Fibroblast of skin of scalp (primary cell): ENCODE data around the gene BCAP29.

Source experiments
- DNase-seq: peaks from one replicate; pipeline ENCODE4 v3.0.0-alpha.2; 2013

The BCAP29 gene

DNA sequence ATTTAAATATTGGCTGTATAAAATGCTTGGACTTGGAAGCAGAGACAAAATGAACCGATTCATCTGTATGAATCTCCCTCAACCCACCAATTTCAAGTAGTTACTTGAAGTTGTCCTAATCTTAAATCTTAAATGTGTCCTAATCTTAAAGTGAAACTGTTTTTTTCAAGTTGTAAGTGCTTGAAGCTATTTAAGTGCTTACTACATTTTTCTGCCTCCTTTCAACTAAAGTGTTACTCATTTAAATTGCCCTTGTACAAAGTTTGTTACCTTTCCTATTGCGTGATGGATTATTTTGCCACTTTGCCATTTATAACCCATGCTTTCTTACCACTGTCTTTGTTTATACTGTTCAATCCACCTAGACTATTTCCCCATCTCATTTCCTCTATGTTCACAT is 2.8 kb downstream of the BCAP29 start:
- no peak for DNase-seq

- DNase-seq: no peak
These were observed 4.7 kb downstream of the BCAP29 start for GRCh38 chr7:107584716-107585115.

DNA sequence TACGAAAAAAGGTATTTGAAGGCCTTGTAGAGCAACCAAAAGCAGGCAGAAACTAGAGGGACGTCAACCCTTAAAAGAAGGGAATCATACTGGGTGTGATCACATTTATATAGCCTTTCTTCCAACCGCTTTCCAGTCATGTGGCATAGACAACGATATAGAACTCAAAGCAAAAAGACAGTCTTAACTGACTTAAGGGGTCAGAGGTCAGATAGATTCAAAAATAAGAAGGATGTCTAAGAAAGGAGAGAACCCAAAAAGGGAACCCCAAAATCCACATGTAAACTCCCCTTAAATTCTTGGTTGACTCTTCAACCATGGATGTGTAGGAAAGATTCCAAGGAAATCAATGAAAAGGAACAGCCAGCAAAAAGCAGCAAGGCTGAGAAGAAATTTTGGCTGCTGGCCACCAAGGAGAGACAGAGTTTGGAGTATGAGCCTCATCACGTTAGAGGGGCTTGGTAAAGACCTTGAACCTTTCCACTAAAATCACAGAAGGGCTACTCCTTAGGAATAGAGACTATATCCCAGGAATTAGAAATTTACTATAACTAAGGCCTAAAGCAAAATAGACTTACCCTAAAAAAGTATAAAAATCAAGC is 8.6 kb downstream of the BCAP29 start:
- DNase-seq: no peak

GRCh38 chr7:107591421-107591820 is 11.4 kb downstream of the BCAP29 start:
- no peak for DNase-seq

DNA sequence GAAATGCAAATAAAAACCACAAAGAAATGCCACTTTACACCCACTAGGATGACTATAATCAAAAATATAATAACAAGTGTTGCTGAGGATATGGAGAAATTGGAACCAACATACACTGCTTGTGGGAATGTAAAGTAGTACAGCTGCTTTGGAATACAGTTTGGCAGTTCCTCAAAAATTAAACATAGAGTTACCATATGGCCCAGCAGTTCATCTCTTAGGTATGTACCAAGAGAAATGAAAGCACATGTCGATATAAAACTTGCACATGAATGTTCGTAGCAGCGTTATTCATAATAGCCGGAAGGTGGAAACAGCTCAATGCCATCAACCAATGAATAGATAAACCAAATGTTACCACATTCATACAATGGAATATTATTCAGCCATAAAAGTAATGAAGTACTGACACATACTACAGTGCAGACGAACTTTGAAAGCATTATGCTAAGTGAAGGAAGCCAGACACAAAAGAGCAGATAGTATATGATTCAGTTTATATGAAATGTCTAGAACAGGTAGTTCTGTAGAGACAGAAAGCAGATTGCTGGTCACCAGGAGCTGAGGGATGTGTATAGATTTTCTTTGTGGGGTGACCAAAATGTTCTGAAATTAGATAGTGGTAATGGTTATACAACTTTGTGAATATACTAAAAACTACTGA is 12.4 kb downstream of the BCAP29 start:
- DNase-seq: peak; percentile 80

- DNase-seq: no peak
These were observed 13.0 kb downstream of the BCAP29 start for GRCh38 chr7:107593025-107593410.

GRCh38 chr7:107594961-107595737 is 15.1 kb downstream of the BCAP29 start:
- peak; percentile 84 for DNase-seq

DNA sequence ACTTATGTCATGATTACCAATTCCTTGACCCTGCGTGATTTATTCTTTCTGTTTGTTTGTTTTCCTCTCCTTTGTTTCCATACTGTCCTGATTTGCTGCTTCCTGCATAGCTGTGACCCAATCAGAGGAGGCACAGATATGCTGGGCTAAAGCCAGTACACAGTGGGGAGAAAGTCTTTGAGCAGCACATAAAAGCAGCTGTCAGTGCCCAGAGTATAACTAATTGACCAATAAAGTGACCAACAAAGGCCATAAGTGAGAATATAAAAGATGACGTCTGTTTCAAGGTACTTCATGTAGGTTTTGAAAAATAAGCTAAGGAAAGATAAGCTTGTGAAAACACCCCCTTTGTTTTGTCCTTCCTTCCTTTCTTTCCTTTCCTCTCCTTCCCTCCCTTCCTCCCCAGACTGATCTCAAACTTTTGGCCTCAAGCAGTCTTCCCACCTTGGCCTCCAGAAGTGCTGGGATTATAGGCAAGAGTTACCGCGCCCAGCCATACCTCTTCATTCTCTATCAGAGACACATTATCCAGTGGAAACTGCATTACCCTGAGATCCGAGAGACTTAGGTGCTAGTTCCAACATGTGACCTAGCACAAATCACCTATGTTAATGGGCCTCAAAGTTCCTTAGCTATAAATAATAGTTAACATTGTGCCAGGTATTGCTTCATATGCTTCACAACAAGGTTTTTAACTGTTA is 17.0 kb downstream of the BCAP29 start:
- DNase-seq: no peak

GRCh38 chr7:107597582-107597916 is 17.5 kb downstream of the BCAP29 start:
- DNase-seq: no peak

- DNase-seq: no peak
These were observed 17.9 kb downstream of the BCAP29 start for GRCh38 chr7:107597953-107598352.

GRCh38 chr7:107599262-107599661 is 19.2 kb downstream of the BCAP29 start:
- no peak for DNase-seq

- DNase-seq: no peak
These were observed 20.8 kb downstream of the BCAP29 start for GRCh38 chr7:107600816-107601215.

GRCh38 chr7:107605218-107605815 is 25.3 kb downstream of the BCAP29 start:
- no peak for DNase-seq

- no peak for DNase-seq
These were observed 26.3 kb downstream of the BCAP29 start for GRCh38 chr7:107606303-107606702.

DNA sequence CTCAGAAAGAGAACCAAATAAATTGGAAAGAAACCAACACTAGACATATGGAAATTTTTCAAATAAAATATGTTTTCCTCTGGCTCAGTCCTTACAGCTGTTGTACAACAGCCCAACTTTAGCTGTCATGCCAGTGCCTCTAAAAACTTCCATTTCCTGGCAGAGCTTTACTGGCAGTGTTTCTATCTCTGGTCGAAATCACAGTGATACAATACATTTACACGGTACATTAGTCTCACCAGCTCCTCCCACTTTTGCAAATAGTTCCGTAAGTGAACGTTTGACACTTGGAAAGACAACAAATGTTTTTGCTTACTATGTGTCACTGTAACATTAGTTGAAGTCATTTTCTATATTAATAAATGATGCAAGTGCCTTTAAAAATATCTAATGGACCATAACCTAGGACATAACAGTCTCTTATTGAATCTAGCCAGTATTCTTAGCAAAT is 29.8 kb downstream of the BCAP29 start:
- no peak for DNase-seq

DNA sequence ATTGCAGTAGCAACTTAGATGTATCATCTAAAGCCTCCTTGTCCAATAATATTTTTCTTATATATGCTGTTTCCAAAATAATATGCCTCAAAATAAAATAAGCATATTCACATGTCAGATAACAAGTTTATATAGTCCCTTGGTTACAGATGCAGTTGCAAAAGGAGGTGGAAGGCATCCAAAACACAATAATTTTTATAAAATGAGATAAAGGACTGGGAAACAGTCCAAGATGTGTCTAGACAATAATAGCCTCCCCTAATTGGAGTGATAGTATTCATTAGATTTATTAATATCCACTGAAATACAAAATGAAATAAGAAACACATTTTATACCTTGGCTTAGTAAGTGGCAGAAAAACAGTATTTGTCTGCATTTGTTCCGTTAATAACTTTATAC is 30.3 kb downstream of the BCAP29 start:
- DNase-seq: no peak

- no peak for DNase-seq
These were observed 33.4 kb downstream of the BCAP29 start for GRCh38 chr7:107613439-107613838.

GRCh38 chr7:107613948-107614347 is 33.9 kb downstream of the BCAP29 start:
- DNase-seq: peak; percentile 12

DNA sequence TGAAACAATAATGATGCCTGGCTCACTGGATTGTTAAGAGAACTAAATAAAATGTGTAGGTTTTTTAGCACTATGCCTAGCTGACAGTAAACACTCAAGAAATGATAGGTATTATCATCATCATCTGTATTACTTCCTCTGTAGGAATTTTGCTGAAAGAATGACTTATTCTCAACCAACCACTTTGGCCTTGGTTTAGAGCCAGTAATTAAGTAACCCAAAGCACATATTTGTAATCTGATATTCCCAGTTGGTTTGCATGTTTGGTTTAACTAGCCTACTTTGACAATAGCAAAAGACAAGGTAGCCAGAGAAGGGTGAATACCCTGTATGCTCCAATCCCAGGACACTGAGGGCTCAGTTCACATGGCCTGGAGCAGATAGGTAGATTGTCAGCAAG is 34.4 kb downstream of the BCAP29 start:
- DNase-seq: peak; percentile 69

- DNase-seq: no peak
These were observed 36.0 kb downstream of the BCAP29 start for GRCh38 chr7:107615910-107616680.

DNA sequence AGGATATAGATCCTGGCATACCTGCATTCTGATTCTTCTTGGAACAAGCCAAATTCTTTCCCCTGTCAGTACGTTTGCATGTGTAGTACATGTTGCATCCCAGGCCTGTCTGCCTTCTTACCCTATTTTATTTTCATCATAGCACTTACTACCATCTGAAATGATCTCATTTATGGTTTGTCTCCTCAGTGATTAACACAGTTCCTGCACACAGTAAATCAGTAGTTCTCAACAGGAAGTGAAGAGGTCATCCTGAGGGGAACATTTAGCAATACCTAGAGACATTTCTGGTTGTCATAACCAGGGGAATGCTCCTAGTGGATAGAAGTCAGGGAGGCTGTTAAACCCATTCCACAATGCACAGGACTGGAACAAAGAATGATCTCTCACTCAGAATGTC is 42.4 kb downstream of the BCAP29 start:
- DNase-seq: no peak

- no peak for DNase-seq
These were observed 42.8 kb downstream of the BCAP29 start for GRCh38 chr7:107622894-107623293.
